ENCODE measurements around the gene GPC6. TPM values are rescaled to one million over a fixed set of nuclear protein-coding genes. Genes with fewer than 3 reads are reported as not detected.

GPC6 gene
- total and polyA plus RNA-seq, 9 of the 15 experiments (the other 6 are each of a cell fraction or from before 2014, with no cell fraction given), result under 0.01 to 0.20 (median 0.01) TPM; not detected in 4

GRCh38 chr13:93672996-93673395, 446.4 kb downstream of the GPC6 start:
- no peak overlapping the region for H3K9ac ChIP-seq (ENCODE audit: insufficient read depth in 1 of 2, low read depth in 2 of 2, low read length in 2 of 2)
- H3K27ac ChIP-seq (ENCODE audit: extremely low read depth, low read depth, low read length), result no peak overlapping the region
- WGBS (ENCODE audit: insufficient coverage, low coverage, missing lambda C conversion rate), result 0% methylated on average over 1 of the region's 1 CpG
- H3K4me1 ChIP-seq (replicated peaks in 1 of 2; ENCODE audit: control insufficient read depth in 2 of 2, insufficient read depth in 2 of 2, low read length in 2 of 2), result no peaks in the 10 kb centered on the region
- no TSS peak for BruUV-seq (replicated peaks)
- intact Hi-C loops (cut with micrococcal nuclease) (no loop called here), in situ Hi-C loops (cut with MboI) (no loop called here)
- H3K4me3 ChIP-seq, result no peak overlapping the region
- no peak for ATAC-seq
- FAIRE-seq, result no peak
- H2AFZ ChIP-seq (ENCODE audit: low read depth, low read length), result no peak overlapping the region
- H3K27me3 ChIP-seq (ENCODE audit: control insufficient read depth in 2 of 2, insufficient read depth in 2 of 2, low read length in 2 of 2), result no peaks in the 10 kb centered on the region
- no peaks in the 10 kb centered on the region for H3K9me3 ChIP-seq (replicated peaks; ENCODE audit: control insufficient read depth, insufficient read depth, low read depth, low read length)
- no peaks in the 10 kb centered on the region for H3K36me3 ChIP-seq (ENCODE audit: control insufficient read depth, insufficient read depth, low read length)
- TF ChIP-seq NONO (IDR thresholded peaks at IDR 0.05; ENCODE audit: low read depth in 2 of 2, low read length in 1 of 2), result no peak
- no peak for TF ChIP-seq RNF2 (IDR thresholded peaks at IDR 0.05)
- H4K20me1 ChIP-seq (replicated peaks; ENCODE audit: control insufficient read depth, insufficient read depth, low read length), result no peaks in the 10 kb centered on the region
- no peaks in the 10 kb centered on the region for H3K79me2 ChIP-seq (ENCODE audit: control insufficient read depth, insufficient read depth, low read length)
- ChIA-PET POLR2A (no interaction called here), CTCF (ENCODE audit: low intra/inter-chr PET ratio) (no interaction called here)
- H3K4me2 ChIP-seq (ENCODE audit: insufficient read depth, low read length), result no peak overlapping the region
- DNase-seq (ENCODE audit: extremely low read depth in 1 of 4, low spot score in 3 of 4), result no peak
- H3K9me1 ChIP-seq (ENCODE audit: control insufficient read depth, insufficient read depth, low read length), result no peaks in the 10 kb centered on the region

- CTCF ChIA-PET (ENCODE audit: low intra/inter-chr PET ratio), result no interaction called here
- no TSS peak for BruUV-seq (replicated peaks)
- Histone ChIP-seq H3K36me3 (ENCODE audit: control insufficient read depth, insufficient read depth, low read length) (no peaks in the 10 kb centered on the region), H3K4me3 (no peak overlapping the region), H3K4me2 (ENCODE audit: insufficient read depth, low read length) (no peak overlapping the region), H3K27ac (ENCODE audit: extremely low read depth, low read depth, low read length) (no peak overlapping the region), H3K79me2 (ENCODE audit: control insufficient read depth, insufficient read depth, low read length) (no peaks in the 10 kb centered on the region), H3K4me1 (replicated peaks in 1 of 2; ENCODE audit: control insufficient read depth in 2 of 2, insufficient read depth in 2 of 2, low read length in 2 of 2) (no peaks in the 10 kb centered on the region), H3K9me3 (replicated peaks; ENCODE audit: control insufficient read depth, insufficient read depth, low read depth, low read length) (no peaks in the 10 kb centered on the region), H4K20me1 (replicated peaks; ENCODE audit: control insufficient read depth, insufficient read depth, low read length) (no peaks in the 10 kb centered on the region), H3K9ac (ENCODE audit: insufficient read depth in 1 of 2, low read depth in 2 of 2, low read length in 2 of 2) (no peak overlapping the region), H2AFZ (ENCODE audit: low read depth, low read length) (no peak overlapping the region), H3K27me3 (ENCODE audit: control insufficient read depth in 2 of 2, insufficient read depth in 2 of 2, low read length in 2 of 2) (no peaks in the 10 kb centered on the region), H3K9me1 (ENCODE audit: control insufficient read depth, insufficient read depth, low read length) (no peaks in the 10 kb centered on the region)
- intact Hi-C loops (cut with micrococcal nuclease) (no loop called here), in situ Hi-C loops (cut with MboI) (no loop called here)
- POLR2A ChIA-PET, result no interaction called here
- FAIRE-seq, result no peak
- no peak for DNase-seq (ENCODE audit: extremely low read depth in 1 of 4, low spot score in 3 of 4)
- ATAC-seq, result no peak
- WGBS (ENCODE audit: insufficient coverage, low coverage, missing lambda C conversion rate), result 3% methylated on average over 3 of the region's 3 CpGs
- TF ChIP-seq PML (IDR thresholded peaks at IDR 0.05; ENCODE audit: low read length) (no peak), RAD21 (CRISPR knock-in tag; conservative IDR thresholded peaks at IDR 0.05 in 1 of 2, IDR thresholded peaks at IDR 0.05 in 1 of 2) (no peak), CREB3L1 (IDR thresholded peaks at IDR 0.05; ENCODE audit: borderline replicate concordance, low read depth) (no peak), NEUROD1 (IDR thresholded peaks at IDR 0.05; ENCODE audit: borderline replicate concordance, low read depth, low read length, partially characterized antibody) (no peak), ATF1 (CRISPR knock-in tag; IDR thresholded peaks at IDR 0.05) (no peak), ATF1 (tag; IDR thresholded peaks at IDR 0.05) (no peak), SAFB (IDR thresholded peaks at IDR 0.05; ENCODE audit: borderline replicate concordance, low read depth, low read length) (no peak), ATF6 (CRISPR knock-in tag; IDR thresholded peaks at IDR 0.05) (no peak), ZBTB33 (CRISPR knock-in tag; IDR thresholded peaks at IDR 0.05) (no peak)
Measured at GRCh38 chr13:93673885-93674284, 447.3 kb downstream of the GPC6 start.
